IPS-NIHi7 (cell line): ENCODE measurements around the gene ACSS2.

Source experiments
- DNase-seq: peaks from one replicate; pipeline ENCODE4 v3.0.0; 2012; ENCODE audit warnings: mixed read lengths; ENCODE audit errors: extremely low spot score

Gene ACSS2

GRCh38 chr20:34876406-34877282, at the start of gene ACSS2:
Gene ACSS2 (plus strand): TSS chr20:34876612. CDS start chr20:34876646, 34 bp downstream.
- no peak for DNase-seq

GRCh38 chr20:34829191-34829590, 47.2 kb upstream of the ACSS2 start:
- DNase-seq, result no peak

GRCh38 chr20:34831936-34832335, 44.5 kb upstream of the ACSS2 start:
- DNase-seq, result no peak

GRCh38 chr20:34834459-34834893, 41.9 kb upstream of the ACSS2 start:
- DNase-seq, result no peak

- no peak for DNase-seq
These were observed 34.3 kb upstream of the ACSS2 start for GRCh38 chr20:34842143-34842542.

- no peak for DNase-seq
These were observed 33.0 kb upstream of the ACSS2 start for GRCh38 chr20:34843421-34843820.

- no peak for DNase-seq
These were observed 27.8 kb upstream of the ACSS2 start for GRCh38 chr20:34848597-34848996.

- DNase-seq, result no peak
These were observed 26.6 kb upstream of the ACSS2 start for GRCh38 chr20:34849778-34850177.

GRCh38 chr20:34850969-34851368, 25.4 kb upstream of the ACSS2 start:
- DNase-seq, result no peak

- DNase-seq, result no peak
These were observed 24.1 kb upstream of the ACSS2 start for GRCh38 chr20:34852298-34852697.

GRCh38 chr20:34859367-34859766, 17.0 kb upstream of the ACSS2 start:
- DNase-seq, result no peak

GRCh38 chr20:34859826-34860545, 16.4 kb upstream of the ACSS2 start:
- DNase-seq, result no peak

GRCh38 chr20:34861386-34862084, 14.9 kb upstream of the ACSS2 start:
- no peak for DNase-seq

- peak; percentile 18 for DNase-seq
These were observed 13.7 kb upstream of the ACSS2 start for GRCh38 chr20:34862724-34863123.

- peak; percentile 42 for DNase-seq
These were observed 12.9 kb upstream of the ACSS2 start for GRCh38 chr20:34863421-34863965.

GRCh38 chr20:34864216-34864615, 12.2 kb upstream of the ACSS2 start:
- DNase-seq, result no peak

- no peak for DNase-seq
These were observed 5.0 kb upstream of the ACSS2 start for GRCh38 chr20:34871320-34871926.

GRCh38 chr20:34871966-34872621, 4.3 kb upstream of the ACSS2 start:
- DNase-seq, result no peak

GRCh38 chr20:34872622-34873224, 3.7 kb upstream of the ACSS2 start, which contains the start of gene GGT7:
Gene GGT7 (minus strand): TSS chr20:34872856. CDS start chr20:34872815, 41 bp downstream.
- peak; percentile 92 for DNase-seq

GRCh38 chr20:34873583-34874093, 2.8 kb upstream of the ACSS2 start:
- DNase-seq, result no peak
